H9 (cell line): ENCODE data around the gene DUSP16. TPM values are rescaled to one million over a fixed set of nuclear protein-coding genes. Genes with fewer than 3 reads are reported as not detected.

Experiments used
- DNase-seq: peaks from one replicate; pipeline ENCODE4 v3.0.0-alpha.2; 2017
- H2AFZ ChIP-seq: one replicate; pipeline ENCODE4 v1.6.1; 2013; ENCODE audit warnings: mild to moderate bottlenecking, low read length, control low read depth, moderate library complexity
- H2AK5ac ChIP-seq: 2 replicates; pipeline ENCODE4 v1.6.1; 2013; ENCODE audit warnings: low read length, control low read depth, mixed read lengths; ENCODE audit not compliant: insufficient read length
- H2BK120ac ChIP-seq: one replicate; pipeline ENCODE4 v1.6.1; 2013; ENCODE audit warnings: low read depth, mild to moderate bottlenecking, low read length, control low read depth, inconsistent platforms; ENCODE audit not compliant: poor library complexity, severe bottlenecking
- H2BK12ac ChIP-seq: 2 replicates; pipeline ENCODE4 v1.6.1; 2013; ENCODE audit warnings: low read length, control low read depth, mixed read lengths, low read depth; ENCODE audit not compliant: insufficient read length
- H2BK15ac ChIP-seq: 2 replicates; pipeline ENCODE4 v1.6.1; 2013; ENCODE audit warnings: low read depth, low read length, control low read depth
- H2BK20ac ChIP-seq: one replicate; pipeline ENCODE4 v1.6.1; 2013; ENCODE audit warnings: low read depth, mild to moderate bottlenecking, low read length, control low read depth, inconsistent platforms; ENCODE audit not compliant: poor library complexity, severe bottlenecking
- H2BK5ac ChIP-seq: 2 replicates; pipeline ENCODE4 v1.6.1; 2013; ENCODE audit warnings: low read length, control low read depth, mixed read lengths; ENCODE audit not compliant: insufficient read length
- H3K14ac ChIP-seq: 2 replicates; pipeline ENCODE4 v1.6.1; 2013; ENCODE audit warnings: low read length, control low read depth; ENCODE audit not compliant: insufficient read depth
- H3K18ac ChIP-seq: 2 replicates; pipeline ENCODE4 v1.6.1; 2013; ENCODE audit warnings: low read depth, mild to moderate bottlenecking, mixed read lengths, low read length, control low read depth; ENCODE audit not compliant: insufficient read length
- H3K23ac ChIP-seq: 2 replicates; pipeline ENCODE4 v1.6.1; 2013; ENCODE audit warnings: low read length, control low read depth, mixed read lengths, low read depth; ENCODE audit not compliant: insufficient read length
- H3K23me2 ChIP-seq: 2 replicates; pipeline ENCODE4 v1.6.1; 2013; ENCODE audit warnings: low read depth, mild to moderate bottlenecking, mixed read lengths, low read length, control low read depth; ENCODE audit not compliant: insufficient read length, poor library complexity, severe bottlenecking
- H3K27ac ChIP-seq: 2 replicates; pipeline ENCODE4 v1.5.1; 2013; ENCODE audit warnings: low read length, control low read depth, mixed read lengths, low read depth; ENCODE audit not compliant: insufficient read length
- H3K27me3 ChIP-seq: 2 replicates; pipeline ENCODE4 v1.6.1; 2013; ENCODE audit warnings: low read length, control low read depth, inconsistent platforms; ENCODE audit not compliant: insufficient read depth
- H3K4ac ChIP-seq: 2 replicates; pipeline ENCODE4 v1.6.1; 2013; ENCODE audit warnings: low read depth, mild to moderate bottlenecking, control low read depth, inconsistent platforms, low read length, moderate library complexity
- H3K4me1 ChIP-seq: 2 replicates; pipeline ENCODE4 v1.6.1; 2013; ENCODE audit warnings: low read length, control low read depth, inconsistent platforms; ENCODE audit not compliant: insufficient read depth
- H3K4me2 ChIP-seq: 2 replicates; pipeline ENCODE4 v1.6.1; 2013; ENCODE audit warnings: low read length, control low read depth, mixed read lengths; ENCODE audit not compliant: insufficient read length, insufficient read depth
- H3K56ac ChIP-seq: 2 replicates; pipeline ENCODE4 v1.6.1; 2013; ENCODE audit warnings: low read depth, mild to moderate bottlenecking, mixed read lengths, low read length, control low read depth; ENCODE audit not compliant: insufficient read length
- H3K79me1 ChIP-seq: 2 replicates; pipeline ENCODE4 v1.6.1; 2013; ENCODE audit warnings: low read depth, mild to moderate bottlenecking, moderate library complexity, low read length, control low read depth, inconsistent platforms; ENCODE audit not compliant: insufficient read depth, poor library complexity, severe bottlenecking
- H3K79me2 ChIP-seq: 2 replicates; pipeline ENCODE4 v1.6.1; 2013; ENCODE audit warnings: low read length, control low read depth, inconsistent platforms; ENCODE audit not compliant: insufficient read depth
- H3K9ac ChIP-seq: 2 replicates; pipeline ENCODE4 v1.6.1; 2013; ENCODE audit warnings: low read length, control low read depth, mixed read lengths; ENCODE audit not compliant: insufficient read length; ENCODE audit errors: extremely low read depth
- H3K9me3 ChIP-seq: one replicate; pipeline ENCODE4 v1.6.1; 2013; ENCODE audit warnings: low read depth, low read length, inconsistent platforms; ENCODE audit not compliant: control insufficient read depth
- H3T11ph ChIP-seq: one replicate; pipeline ENCODE4 v1.6.1; 2013; ENCODE audit warnings: mild to moderate bottlenecking, low read length, control low read depth, inconsistent platforms
- H4K20me1 ChIP-seq: one replicate; pipeline ENCODE4 v1.6.1; 2013; ENCODE audit not compliant: control insufficient read depth, insufficient read length, insufficient read depth
- H4K5ac ChIP-seq: 2 replicates; pipeline ENCODE4 v1.6.1; 2013; ENCODE audit warnings: low read depth, mild to moderate bottlenecking, mixed read lengths, low read length, control low read depth; ENCODE audit not compliant: insufficient read length
- H4K8ac ChIP-seq: replicated peaks from 2 replicates; pipeline ENCODE4 v1.6.1; 2013; ENCODE audit warnings: low read length, control low read depth, mixed read lengths, low read depth; ENCODE audit not compliant: insufficient read length
- H4K91ac ChIP-seq: 2 replicates; pipeline ENCODE4 v1.6.1; 2013; ENCODE audit warnings: low read depth, mild to moderate bottlenecking, moderate library complexity, mixed read lengths, low read length, control low read depth; ENCODE audit not compliant: insufficient read length
- H3K27ac Mint-ChIP-seq, 3 experiments: 2 replicates in 2 of 3; 3 replicates in 1 of 3; pipeline ENCODE4 v1.8.0; 2020 to 2021; ENCODE audit warnings: mixed read lengths in 3 of 3, mild to moderate bottlenecking in 1 of 3, moderate library complexity in 1 of 3
- H3K27me3 Mint-ChIP-seq: 2 replicates; pipeline ENCODE4 v1.8.0; 2021; ENCODE audit warnings: low read depth, mild to moderate bottlenecking, moderate library complexity, mixed read lengths
- H3K36me3 Mint-ChIP-seq, 3 experiments: 2 replicates in 2 of 3; 3 replicates in 1 of 3; pipeline ENCODE4 v1.8.0; 2020 to 2021; ENCODE audit warnings: low read depth in 3 of 3, mixed read lengths in 3 of 3; ENCODE audit not compliant: insufficient read depth in 1 of 3
- H3K4me1 Mint-ChIP-seq, 2 experiments: 2 replicates each; pipeline ENCODE4 v1.8.0; 2020; ENCODE audit warnings: mixed read lengths in 2 of 2
- H3K4me3 Mint-ChIP-seq, 2 experiments: 2 replicates in 1 of 2; 3 replicates in 1 of 2; pipeline ENCODE4 v1.8.0; 2020 to 2021; ENCODE audit warnings: mild to moderate bottlenecking in 2 of 2, mixed read lengths in 2 of 2, moderate library complexity in 1 of 2
- H3K9me3 Mint-ChIP-seq, 2 experiments: 2 replicates in 1 of 2; 3 replicates in 1 of 2; pipeline ENCODE4 v1.8.0; 2020; ENCODE audit warnings: mild to moderate bottlenecking in 2 of 2, mixed read lengths in 2 of 2, moderate library complexity in 1 of 2
- WGBS: extraction: QIAGEN DNeasy Blood & Tissue Kit; methylation state at CpG from one replicate; pipeline ENCODE4 v1.1.7; 2013; ENCODE audit warnings: missing lambda C conversion rate, low lambda C conversion rate, mixed read lengths; ENCODE audit not compliant: insufficient read length; ENCODE audit errors: extremely low coverage; 5-methylcytosine and 5-hydroxymethylcytosine counted together
- total RNA-seq: library from RNA; stranded (reverse); gene quantifications from 2 replicates; pipeline ENCODE4 v1.2.1, GENCODE V29; 2021
- TF ChIP-seq, protein P1 (sequence below): fragments of 200-600 bp; sonication (generic); conservative IDR thresholded peaks from 3 replicates; pipeline ENCODE4 v1.8.0; 2021; ENCODE audit warnings: antibody characterized with exemption, mild to moderate bottlenecking

Gene DUSP16
- total RNA-seq, 1 experiment from 2014 or later = 64.0 TPM

GRCh38 chr12:12469386-12469785 lies 93.3 kb downstream of the DUSP16 start:
- Histone ChIP-seq H3K27ac (no peak overlapping the region), H4K8ac (no peak overlapping the region), H3T11ph (no peak overlapping the region), H3K79me1 (no peaks in the 10 kb centered on the region), H2BK15ac (no peak overlapping the region), H2AFZ (no peak overlapping the region), H3K56ac (no peak overlapping the region), H3K23ac (no peak overlapping the region), H3K27me3 (no peaks in the 10 kb centered on the region), H4K20me1 (no peaks in the 10 kb centered on the region), H4K91ac (no peak overlapping the region), H3K4me1 (peaks cover 4% of the 10 kb centered on the region; the same call in 1 of the 2 replicates), H3K79me2 (no peaks in the 10 kb centered on the region), H3K9ac (no peak overlapping the region), H2BK120ac (no peak overlapping the region), H2AK5ac (no peak overlapping the region), H3K14ac (no peak overlapping the region), H3K4ac (no peak overlapping the region), H3K9me3 (no peaks in the 10 kb centered on the region), H2BK20ac (no peak overlapping the region), H4K5ac (no peak overlapping the region), H3K4me2 (no peak overlapping the region), H2BK5ac (no peak overlapping the region), H3K18ac (no peak overlapping the region), H2BK12ac (no peak overlapping the region), H3K23me2 (no peaks in the 10 kb centered on the region)
- TF ChIP-seq, protein P1, sequence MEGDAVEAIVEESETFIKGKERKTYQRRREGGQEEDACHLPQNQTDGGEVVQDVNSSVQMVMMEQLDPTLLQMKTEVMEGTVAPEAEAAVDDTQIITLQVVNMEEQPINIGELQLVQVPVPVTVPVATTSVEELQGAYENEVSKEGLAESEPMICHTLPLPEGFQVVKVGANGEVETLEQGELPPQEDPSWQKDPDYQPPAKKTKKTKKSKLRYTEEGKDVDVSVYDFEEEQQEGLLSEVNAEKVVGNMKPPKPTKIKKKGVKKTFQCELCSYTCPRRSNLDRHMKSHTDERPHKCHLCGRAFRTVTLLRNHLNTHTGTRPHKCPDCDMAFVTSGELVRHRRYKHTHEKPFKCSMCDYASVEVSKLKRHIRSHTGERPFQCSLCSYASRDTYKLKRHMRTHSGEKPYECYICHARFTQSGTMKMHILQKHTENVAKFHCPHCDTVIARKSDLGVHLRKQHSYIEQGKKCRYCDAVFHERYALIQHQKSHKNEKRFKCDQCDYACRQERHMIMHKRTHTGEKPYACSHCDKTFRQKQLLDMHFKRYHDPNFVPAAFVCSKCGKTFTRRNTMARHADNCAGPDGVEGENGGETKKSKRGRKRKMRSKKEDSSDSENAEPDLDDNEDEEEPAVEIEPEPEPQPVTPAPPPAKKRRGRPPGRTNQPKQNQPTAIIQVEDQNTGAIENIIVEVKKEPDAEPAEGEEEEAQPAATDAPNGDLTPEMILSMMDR = no peak
- H3K36me3 Mint-ChIP-seq = peaks cover 22 to 39% (median 30%) of the 10 kb centered on the region in 3 experiments
- no peak overlapping the region for H3K27ac Mint-ChIP-seq
- H3K4me1 Mint-ChIP-seq = peaks cover 8 to 10% of the 10 kb centered on the region in 2 experiments
- DNase-seq = no peak
- peaks cover 16 to 17% of the 10 kb centered on the region in 2 experiments for H3K9me3 Mint-ChIP-seq
- H3K27me3 Mint-ChIP-seq = no peaks in the 10 kb centered on the region; the same call in 1 of the 2 replicates
- 100% methylated on average over 1 of the region's 7 CpGs for WGBS
- H3K4me3 Mint-ChIP-seq = no peak overlapping the region
